Liver (tissue), 9 donors: Measurements from ENCODE around the gene CAPRIN2. TPM values are rescaled to one million over a fixed set of nuclear protein-coding genes. Genes with fewer than 3 reads are reported as not detected.

ENCODE experiments used
- DNase-seq: peaks from one replicate; pipeline ENCODE4 v3.0.0-alpha.2; 2017; ENCODE audit warnings: low spot score
- H3K27ac ChIP-seq, 2 donors: one replicate each; pipeline ENCODE4 v1.7.0; 2013; ENCODE audit warnings: inconsistent platforms in 2 of 2, low read length in 2 of 2, control low read depth in 1 of 2, low read depth in 1 of 2, mild to moderate bottlenecking in 1 of 2
- H3K27me3 ChIP-seq, 4 donors: one replicate each; pipeline versions ENCODE4 v1.6.1 to v1.7.0; 2013; ENCODE audit warnings: low read length in 3 of 4, inconsistent platforms in 1 of 4, mild to moderate bottlenecking in 1 of 4, moderate library complexity in 1 of 4; ENCODE audit not compliant: control insufficient read depth in 4 of 4, insufficient read depth in 4 of 4
- H3K36me3 ChIP-seq, 4 donors: one replicate each; pipeline versions ENCODE4 v1.6.1 to v1.7.0; 2013; ENCODE audit warnings: low read length in 3 of 4, mild to moderate bottlenecking in 3 of 4, low read depth in 1 of 4, moderate library complexity in 1 of 4; ENCODE audit not compliant: control insufficient read depth in 4 of 4, insufficient read depth in 3 of 4
- H3K4me1 ChIP-seq, 4 donors: one replicate each; pipeline versions ENCODE4 v1.6.1 to v1.7.0; 2013; ENCODE audit warnings: low read length in 3 of 4, mild to moderate bottlenecking in 3 of 4, moderate library complexity in 1 of 4; ENCODE audit not compliant: control insufficient read depth in 4 of 4, insufficient read depth in 4 of 4
- H3K4me3 ChIP-seq, 3 donors: one replicate each; pipeline versions ENCODE4 v1.6.1 to v1.7.0; 2013; ENCODE audit warnings: low read length in 3 of 3, control low read depth in 1 of 3, low read depth in 1 of 3, mild to moderate bottlenecking in 1 of 3
- H3K9ac ChIP-seq, 2 donors: one replicate each; pipeline ENCODE4 v1.7.0; 2013; ENCODE audit warnings: low read length in 2 of 2, mild to moderate bottlenecking in 2 of 2, moderate library complexity in 2 of 2, control low read depth in 1 of 2, low read depth in 1 of 2
- H3K9me3 ChIP-seq, 4 donors: one replicate each; pipeline versions ENCODE4 v1.6.1 to v1.7.0; 2013; ENCODE audit warnings: low read length in 3 of 4; ENCODE audit not compliant: control insufficient read depth in 4 of 4
- EGR1 ChIP-seq, 2 donors: IDR thresholded peaks; 2 replicates each; pipeline ENCODE4 v1.6.1; 2016 to 2018; ENCODE audit warnings: antibody characterized with exemption in 2 of 2, low read depth in 2 of 2
- FOXA1 ChIP-seq: IDR thresholded peaks from 2 replicates; pipeline ENCODE4 v1.6.1; 2016; ENCODE audit warnings: antibody characterized with exemption
- FOXA2 ChIP-seq: IDR thresholded peaks from 2 replicates; pipeline ENCODE4 v1.6.1; 2016; ENCODE audit warnings: antibody characterized with exemption
- GABPA ChIP-seq, 2 donors: IDR thresholded peaks in 1 of 2; conservative IDR thresholded peaks in 1 of 2; 2 replicates each; pipeline ENCODE4 v1.6.1; 2016; ENCODE audit warnings: antibody characterized with exemption in 2 of 2, mild to moderate bottlenecking in 1 of 2, moderate library complexity in 1 of 2
- HNF4A ChIP-seq, 2 donors: conservative IDR thresholded peaks; 2 replicates each; pipeline ENCODE4 v1.6.1; 2016; ENCODE audit warnings: antibody characterized with exemption in 2 of 2, mild to moderate bottlenecking in 2 of 2
- HNF4G ChIP-seq: IDR thresholded peaks from 2 replicates; pipeline ENCODE4 v1.6.1; 2016; ENCODE audit warnings: antibody characterized with exemption
- JUND ChIP-seq, 2 donors: IDR thresholded peaks; 2 replicates each; pipeline ENCODE4 v1.6.1; 2016; ENCODE audit warnings: antibody characterized with exemption in 2 of 2
- NR2F2 ChIP-seq: IDR thresholded peaks from 2 replicates; pipeline ENCODE4 v1.6.1; 2016; ENCODE audit warnings: antibody characterized with exemption
- RAD21 ChIP-seq, 2 donors: IDR thresholded peaks; 2 replicates each; pipeline ENCODE4 v1.6.1; 2016; ENCODE audit warnings: antibody characterized with exemption in 2 of 2, mild to moderate bottlenecking in 2 of 2
- RXRA ChIP-seq, 2 donors: IDR thresholded peaks; 2 replicates each; pipeline ENCODE4 v1.6.1; 2017 to 2018; ENCODE audit warnings: antibody characterized with exemption in 2 of 2, mild to moderate bottlenecking in 1 of 2
- SP1 ChIP-seq: IDR thresholded peaks from 2 replicates; pipeline ENCODE4 v1.6.1; 2018; ENCODE audit warnings: antibody characterized with exemption, mild to moderate bottlenecking
- TAF1 ChIP-seq: conservative IDR thresholded peaks from 2 replicates; pipeline ENCODE4 v1.6.1; 2016; ENCODE audit warnings: antibody characterized with exemption, mild to moderate bottlenecking
- YY1 ChIP-seq: IDR thresholded peaks from 2 replicates; pipeline ENCODE4 v1.6.1; 2016; ENCODE audit warnings: antibody characterized with exemption, mild to moderate bottlenecking
- polyA plus RNA-seq, 2 donors: library from polyadenylated mRNA; stranded (reverse) in 1 of 2; unstranded in 1 of 2; fragments of 200-250 nt in 1 of 2; fragments of >200 nt in 1 of 2; fragmentation: Nextera tagmentation in 1 of 2; extraction: Ambion mirVana in 1 of 2; gene quantifications; one replicate each; pipeline versions ENCODE4 v1.2.1 to v1.2.3, GENCODE V29; 2013 to 2015
- total RNA-seq, 2 donors: library from RNA; depleted of rRNA; stranded (reverse); fragments of >200 nt; gene quantifications; one replicate each; pipeline ENCODE4 v1.2.3, GENCODE V29; 2014
- TF ChIP-seq, protein P1 (sequence below): IDR thresholded peaks from 2 replicates; pipeline ENCODE4 v1.6.1; 2016; ENCODE audit warnings: antibody characterized with exemption
- TF ChIP-seq, protein P2 (sequence below): fragments of 150-350 bp; IDR thresholded peaks from 2 replicates; pipeline ENCODE4 v1.5.1; 2017; ENCODE audit warnings: improper control_type of control experiment, low read depth, low read length; ENCODE audit not compliant: missing input control
- TF ChIP-seq, protein P3 (sequence below): IDR thresholded peaks from 2 replicates; pipeline ENCODE4 v1.6.1; 2016; ENCODE audit warnings: antibody characterized with exemption
- TF ChIP-seq, protein P4 (sequence below): IDR thresholded peaks from 2 replicates; pipeline ENCODE4 v1.6.1; 2016; ENCODE audit warnings: antibody characterized with exemption, mild to moderate bottlenecking
- TF ChIP-seq, protein P5 (sequence below): IDR thresholded peaks from 2 replicates; pipeline ENCODE4 v1.6.1; 2016; ENCODE audit warnings: antibody characterized with exemption
- donor health status: healthy.
- donor health status: healthy.
- donor health status: healthy.
- donor health status: healthy.
- donor health status: healthy.

The CAPRIN2 gene
- total and polyA plus RNA-seq, 4 donors, result 4.6 to 14.8 (median 9.4) TPM

DNA sequence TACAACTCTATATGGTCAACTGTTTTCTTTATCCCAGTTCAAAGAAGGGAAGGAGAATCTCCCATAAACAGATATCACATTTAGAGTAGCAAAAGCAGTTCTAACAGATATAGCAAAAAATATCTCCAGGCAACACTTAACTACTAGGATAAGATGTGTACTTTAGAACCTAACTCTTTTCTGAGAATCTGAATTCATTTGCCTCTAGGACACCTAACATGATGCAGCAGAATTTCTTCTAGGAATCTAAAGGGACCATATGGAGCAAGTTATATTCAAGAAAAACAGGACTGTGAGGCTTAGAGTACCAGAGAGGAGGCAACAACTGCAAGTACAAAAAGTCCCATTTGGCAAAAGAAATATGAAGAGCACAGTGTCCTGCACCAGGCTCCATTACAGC lies 24.4 kb upstream of the CAPRIN2 start:
- Histone ChIP-seq H3K4me3 (no peak overlapping the region), H3K36me3 (no peaks in the 10 kb centered on the region)
- no peak for TF ChIP-seq HNF4G
- TF ChIP-seq YY1, result no peak
- TF ChIP-seq, protein P1, sequence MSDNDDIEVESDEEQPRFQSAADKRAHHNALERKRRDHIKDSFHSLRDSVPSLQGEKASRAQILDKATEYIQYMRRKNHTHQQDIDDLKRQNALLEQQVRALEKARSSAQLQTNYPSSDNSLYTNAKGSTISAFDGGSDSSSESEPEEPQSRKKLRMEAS, result no peak
- TF ChIP-seq, protein P2, sequence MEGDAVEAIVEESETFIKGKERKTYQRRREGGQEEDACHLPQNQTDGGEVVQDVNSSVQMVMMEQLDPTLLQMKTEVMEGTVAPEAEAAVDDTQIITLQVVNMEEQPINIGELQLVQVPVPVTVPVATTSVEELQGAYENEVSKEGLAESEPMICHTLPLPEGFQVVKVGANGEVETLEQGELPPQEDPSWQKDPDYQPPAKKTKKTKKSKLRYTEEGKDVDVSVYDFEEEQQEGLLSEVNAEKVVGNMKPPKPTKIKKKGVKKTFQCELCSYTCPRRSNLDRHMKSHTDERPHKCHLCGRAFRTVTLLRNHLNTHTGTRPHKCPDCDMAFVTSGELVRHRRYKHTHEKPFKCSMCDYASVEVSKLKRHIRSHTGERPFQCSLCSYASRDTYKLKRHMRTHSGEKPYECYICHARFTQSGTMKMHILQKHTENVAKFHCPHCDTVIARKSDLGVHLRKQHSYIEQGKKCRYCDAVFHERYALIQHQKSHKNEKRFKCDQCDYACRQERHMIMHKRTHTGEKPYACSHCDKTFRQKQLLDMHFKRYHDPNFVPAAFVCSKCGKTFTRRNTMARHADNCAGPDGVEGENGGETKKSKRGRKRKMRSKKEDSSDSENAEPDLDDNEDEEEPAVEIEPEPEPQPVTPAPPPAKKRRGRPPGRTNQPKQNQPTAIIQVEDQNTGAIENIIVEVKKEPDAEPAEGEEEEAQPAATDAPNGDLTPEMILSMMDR, result no peak
- TF ChIP-seq JUND (IDR thresholded peaks at IDR 0.05), result no peak
- TF ChIP-seq HNF4A (conservative IDR thresholded peaks at IDR 0.05), result no peak
- no peak for TF ChIP-seq TAF1
- no peak for TF ChIP-seq NR2F2
- no peak for TF ChIP-seq SP1
- TF ChIP-seq, protein P3, sequence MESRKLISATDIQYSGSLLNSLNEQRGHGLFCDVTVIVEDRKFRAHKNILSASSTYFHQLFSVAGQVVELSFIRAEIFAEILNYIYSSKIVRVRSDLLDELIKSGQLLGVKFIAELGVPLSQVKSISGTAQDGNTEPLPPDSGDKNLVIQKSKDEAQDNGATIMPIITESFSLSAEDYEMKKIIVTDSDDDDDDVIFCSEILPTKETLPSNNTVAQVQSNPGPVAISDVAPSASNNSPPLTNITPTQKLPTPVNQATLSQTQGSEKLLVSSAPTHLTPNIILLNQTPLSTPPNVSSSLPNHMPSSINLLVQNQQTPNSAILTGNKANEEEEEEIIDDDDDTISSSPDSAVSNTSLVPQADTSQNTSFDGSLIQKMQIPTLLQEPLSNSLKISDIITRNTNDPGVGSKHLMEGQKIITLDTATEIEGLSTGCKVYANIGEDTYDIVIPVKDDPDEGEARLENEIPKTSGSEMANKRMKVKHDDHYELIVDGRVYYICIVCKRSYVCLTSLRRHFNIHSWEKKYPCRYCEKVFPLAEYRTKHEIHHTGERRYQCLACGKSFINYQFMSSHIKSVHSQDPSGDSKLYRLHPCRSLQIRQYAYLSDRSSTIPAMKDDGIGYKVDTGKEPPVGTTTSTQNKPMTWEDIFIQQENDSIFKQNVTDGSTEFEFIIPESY, result no peak
- TF ChIP-seq RXRA (IDR thresholded peaks at IDR 0.05), result no peak
- no peak for TF ChIP-seq RAD21 (IDR thresholded peaks at IDR 0.05)
- TF ChIP-seq, protein P4, sequence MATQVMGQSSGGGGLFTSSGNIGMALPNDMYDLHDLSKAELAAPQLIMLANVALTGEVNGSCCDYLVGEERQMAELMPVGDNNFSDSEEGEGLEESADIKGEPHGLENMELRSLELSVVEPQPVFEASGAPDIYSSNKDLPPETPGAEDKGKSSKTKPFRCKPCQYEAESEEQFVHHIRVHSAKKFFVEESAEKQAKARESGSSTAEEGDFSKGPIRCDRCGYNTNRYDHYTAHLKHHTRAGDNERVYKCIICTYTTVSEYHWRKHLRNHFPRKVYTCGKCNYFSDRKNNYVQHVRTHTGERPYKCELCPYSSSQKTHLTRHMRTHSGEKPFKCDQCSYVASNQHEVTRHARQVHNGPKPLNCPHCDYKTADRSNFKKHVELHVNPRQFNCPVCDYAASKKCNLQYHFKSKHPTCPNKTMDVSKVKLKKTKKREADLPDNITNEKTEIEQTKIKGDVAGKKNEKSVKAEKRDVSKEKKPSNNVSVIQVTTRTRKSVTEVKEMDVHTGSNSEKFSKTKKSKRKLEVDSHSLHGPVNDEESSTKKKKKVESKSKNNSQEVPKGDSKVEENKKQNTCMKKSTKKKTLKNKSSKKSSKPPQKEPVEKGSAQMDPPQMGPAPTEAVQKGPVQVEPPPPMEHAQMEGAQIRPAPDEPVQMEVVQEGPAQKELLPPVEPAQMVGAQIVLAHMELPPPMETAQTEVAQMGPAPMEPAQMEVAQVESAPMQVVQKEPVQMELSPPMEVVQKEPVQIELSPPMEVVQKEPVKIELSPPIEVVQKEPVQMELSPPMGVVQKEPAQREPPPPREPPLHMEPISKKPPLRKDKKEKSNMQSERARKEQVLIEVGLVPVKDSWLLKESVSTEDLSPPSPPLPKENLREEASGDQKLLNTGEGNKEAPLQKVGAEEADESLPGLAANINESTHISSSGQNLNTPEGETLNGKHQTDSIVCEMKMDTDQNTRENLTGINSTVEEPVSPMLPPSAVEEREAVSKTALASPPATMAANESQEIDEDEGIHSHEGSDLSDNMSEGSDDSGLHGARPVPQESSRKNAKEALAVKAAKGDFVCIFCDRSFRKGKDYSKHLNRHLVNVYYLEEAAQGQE, result no peak
- TF ChIP-seq EGR1 (IDR thresholded peaks at IDR 0.05; ENCODE audit: low read depth in 2 of 2), result no peak
- TF ChIP-seq, protein P5, sequence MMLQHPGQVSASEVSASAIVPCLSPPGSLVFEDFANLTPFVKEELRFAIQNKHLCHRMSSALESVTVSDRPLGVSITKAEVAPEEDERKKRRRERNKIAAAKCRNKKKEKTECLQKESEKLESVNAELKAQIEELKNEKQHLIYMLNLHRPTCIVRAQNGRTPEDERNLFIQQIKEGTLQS, result no peak
- no peak for TF ChIP-seq FOXA1
- no peak for TF ChIP-seq GABPA (IDR thresholded peaks at IDR 0.05 in 1 of 2, conservative IDR thresholded peaks at IDR 0.05 in 1 of 2)
- TF ChIP-seq FOXA2, result no peak

DNA sequence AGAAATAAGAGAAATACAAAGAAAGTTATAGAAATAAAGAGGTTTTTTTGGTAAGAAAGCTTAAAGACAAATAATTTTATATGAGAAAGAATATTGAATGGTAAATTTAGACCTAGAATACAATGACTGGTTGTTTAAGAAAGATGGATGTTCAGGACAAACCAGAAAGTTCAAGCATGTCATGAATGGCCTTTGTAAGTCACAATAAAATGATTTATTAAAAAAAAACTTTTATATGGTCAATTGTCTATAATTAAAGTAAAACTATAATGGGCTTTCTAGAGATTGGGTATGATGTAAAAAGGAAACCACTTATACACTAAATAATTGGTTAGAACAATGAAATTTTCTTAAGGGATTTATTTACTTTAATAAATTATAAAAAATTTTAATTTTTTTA lies 19.8 kb upstream of the CAPRIN2 start:
- TF ChIP-seq HNF4G, result no peak
- no peak for TF ChIP-seq SP1
- no peak for TF ChIP-seq FOXA1
- TF ChIP-seq GABPA (IDR thresholded peaks at IDR 0.05 in 1 of 2, conservative IDR thresholded peaks at IDR 0.05 in 1 of 2), result no peak
- no peak for TF ChIP-seq JUND (IDR thresholded peaks at IDR 0.05)
- TF ChIP-seq, protein P4, result no peak
- H3K4me3 ChIP-seq, result no peak overlapping the region
- no peak overlapping the region for H3K27ac ChIP-seq
- no peaks in the 10 kb centered on the region for H3K36me3 ChIP-seq
- H3K27me3 ChIP-seq, result no peaks in the 10 kb centered on the region
- no peak for DNase-seq
- H3K4me1 ChIP-seq, result no peaks in the 10 kb centered on the region
- H3K9ac ChIP-seq, result no peak overlapping the region
- H3K9me3 ChIP-seq, result no peaks in the 10 kb centered on the region

More for the DNA sequence above, 24.4 kb upstream of the CAPRIN2 start:
- no peak for DNase-seq
- Histone ChIP-seq H3K27me3 (no peaks in the 10 kb centered on the region), H3K27ac (no peak overlapping the region), H3K9ac (no peak overlapping the region), H3K9me3 (no peaks in the 10 kb centered on the region), H3K4me1 (no peaks in the 10 kb centered on the region)
